Erythroblast (primary cell): ENCODE measurements around the gene GNB5.

ENCODE experiments used
- DNase-seq, 2 experiments: peaks; one replicate each; lab custom pipeline; 2025; lab: John Stamatoyannopoulos, UW
- GATA1 ChIP-seq: IDR thresholded peaks from 2 replicates; pipeline ENCODE4 v1.6.1; 2011; ENCODE audit warnings: low read depth, mild to moderate bottlenecking, control low read depth, low read length, moderate library complexity
- POLR2A ChIP-seq: IDR thresholded peaks from 2 replicates; pipeline ENCODE4 v1.6.1; 2011; ENCODE audit warnings: mild to moderate bottlenecking, low read length

The GNB5 gene

DNA sequence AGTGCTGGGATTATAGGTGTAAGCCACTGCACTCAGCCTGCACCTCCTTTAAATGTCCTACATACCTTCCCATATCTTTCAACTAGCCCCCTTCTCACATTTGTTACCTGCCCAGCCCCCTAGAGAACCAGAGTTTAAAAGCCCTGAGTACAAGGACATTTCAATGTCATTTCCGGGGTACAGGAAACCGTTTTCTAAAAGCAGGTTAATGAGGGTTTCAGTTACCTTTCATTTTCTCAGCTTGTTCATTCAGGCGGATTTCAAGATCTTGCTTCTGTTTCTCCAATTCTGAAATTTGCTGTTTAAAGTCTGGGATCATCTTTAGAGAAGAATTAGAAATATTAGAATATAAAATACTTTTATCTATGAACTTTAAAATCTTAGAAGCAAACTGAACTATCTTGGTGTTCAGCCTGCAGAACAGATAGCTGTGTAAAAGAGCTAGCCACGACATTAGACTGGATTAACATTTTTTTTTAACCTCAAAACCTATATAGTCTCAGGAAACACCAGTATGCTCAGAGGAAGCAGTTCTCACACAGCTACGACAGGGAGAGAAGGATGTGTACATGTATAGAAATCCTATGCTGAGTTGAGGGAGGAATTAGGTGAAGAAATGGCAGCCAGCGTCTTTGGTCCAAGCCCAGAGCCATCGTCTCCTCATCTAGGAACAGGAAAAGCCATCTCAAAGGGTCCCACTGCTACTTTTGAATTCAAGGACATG is 29.9 kb upstream of the GNB5 start:
- no peak for DNase-seq
- TF ChIP-seq POLR2A, result no peak
- TF ChIP-seq GATA1, result no peak

DNA sequence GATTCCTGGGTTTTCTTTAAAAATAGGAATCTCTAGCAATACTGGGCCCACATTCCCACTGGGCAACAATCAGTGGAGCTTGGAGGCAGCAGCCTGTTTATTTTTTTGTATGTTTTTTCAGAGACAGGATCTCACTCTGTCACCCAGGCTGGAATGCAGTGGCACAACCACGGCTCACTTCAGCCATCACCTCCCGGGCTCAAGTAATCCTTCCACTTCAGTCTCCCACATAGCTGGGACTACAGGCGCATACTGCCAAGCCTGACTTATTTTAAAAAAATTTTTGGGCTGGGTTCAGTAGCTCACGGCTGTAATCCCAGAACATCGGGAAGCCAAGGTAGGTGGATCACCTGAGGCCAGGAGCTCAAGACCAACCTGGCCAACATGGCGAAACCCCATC is 29.1 kb upstream of the GNB5 start:
- TF ChIP-seq POLR2A, result no peak
- TF ChIP-seq GATA1, result no peak
- no peak for DNase-seq

DNA sequence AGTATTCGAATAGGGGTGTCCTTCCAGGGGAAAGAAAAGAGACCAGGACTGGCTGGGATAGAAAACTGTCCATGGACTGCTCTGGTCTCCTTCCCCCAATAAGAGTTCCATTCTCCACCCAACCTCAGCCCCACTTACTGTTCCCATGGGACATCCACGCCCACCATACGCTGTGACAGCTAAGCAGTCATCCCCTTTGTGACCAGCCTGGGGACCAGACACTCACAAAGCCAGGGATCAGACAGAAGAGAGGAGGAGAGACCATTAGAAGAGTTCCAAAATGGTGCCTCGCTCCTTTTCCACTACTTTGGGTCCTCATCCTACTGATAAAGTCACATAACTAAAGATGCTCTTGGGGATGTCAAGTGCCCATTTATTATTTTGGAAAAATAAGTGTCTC is 27.6 kb upstream of the GNB5 start:
- TF ChIP-seq POLR2A (no peak), GATA1 (no peak)
- DNase-seq, result no peak

DNA sequence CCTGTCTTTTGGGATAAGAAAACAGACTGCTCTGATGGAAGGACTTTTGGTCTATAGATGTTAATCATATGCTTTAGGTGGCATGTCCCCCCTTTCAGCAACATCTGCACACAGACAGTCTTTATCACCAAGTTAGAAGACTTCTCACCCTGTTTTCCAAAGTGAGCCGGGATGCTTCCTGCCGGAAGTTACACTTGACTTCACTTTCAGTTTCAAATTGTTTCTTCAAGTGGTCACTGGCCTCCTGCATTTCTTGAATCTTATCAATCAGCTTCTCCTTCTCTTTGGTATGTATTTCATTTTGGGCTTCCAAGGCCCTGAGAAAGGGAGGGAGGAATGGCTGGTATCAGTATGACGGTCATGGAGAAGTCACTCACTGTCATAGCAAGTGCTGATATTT is 27.2 kb upstream of the GNB5 start:
- no peak for TF ChIP-seq POLR2A
- TF ChIP-seq GATA1, result no peak
- no peak for DNase-seq

DNA sequence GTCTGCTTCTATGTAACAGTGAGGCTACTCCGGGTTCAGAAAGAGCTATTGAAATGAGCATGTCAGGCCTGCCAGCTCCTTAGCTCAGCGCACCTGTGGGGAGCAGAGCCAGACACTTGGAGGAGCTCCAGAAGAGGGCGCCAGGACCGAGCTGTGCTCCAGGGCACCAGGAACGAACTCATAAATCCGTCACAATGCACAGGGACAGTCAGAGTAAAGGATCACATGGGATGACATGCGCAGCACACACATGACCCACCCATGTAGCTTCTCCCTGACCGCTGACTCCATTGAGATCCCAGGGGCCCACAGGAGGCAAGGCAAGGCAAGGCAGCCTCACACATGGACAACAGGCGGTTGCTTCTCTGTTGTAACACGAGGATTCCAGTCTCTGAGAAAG is 26.0 kb upstream of the GNB5 start:
- no peak for TF ChIP-seq POLR2A
- DNase-seq, result peak in 1 of 2 experiments; percentile 11

DNA sequence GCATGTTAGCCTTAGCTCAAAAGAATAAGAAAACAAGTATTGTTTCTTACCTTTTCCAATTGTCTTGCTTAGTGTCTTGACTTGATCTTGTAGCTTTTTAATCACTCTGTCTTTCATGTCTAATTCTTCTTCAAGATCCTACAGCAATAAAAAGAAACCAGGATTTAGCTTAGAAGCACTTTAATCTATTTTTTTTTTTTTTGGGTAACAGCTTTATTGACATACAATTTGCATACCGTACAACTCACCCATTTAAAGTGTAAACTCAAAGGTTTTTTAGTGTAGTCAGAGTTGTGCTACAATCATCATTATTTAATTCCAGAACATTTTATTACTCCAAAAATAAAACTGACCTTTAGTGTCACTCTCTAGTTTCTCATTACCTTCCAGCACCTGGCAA is 23.4 kb upstream of the GNB5 start:
- TF ChIP-seq POLR2A, result no peak
- no peak for TF ChIP-seq GATA1
- DNase-seq, result no peak

DNA sequence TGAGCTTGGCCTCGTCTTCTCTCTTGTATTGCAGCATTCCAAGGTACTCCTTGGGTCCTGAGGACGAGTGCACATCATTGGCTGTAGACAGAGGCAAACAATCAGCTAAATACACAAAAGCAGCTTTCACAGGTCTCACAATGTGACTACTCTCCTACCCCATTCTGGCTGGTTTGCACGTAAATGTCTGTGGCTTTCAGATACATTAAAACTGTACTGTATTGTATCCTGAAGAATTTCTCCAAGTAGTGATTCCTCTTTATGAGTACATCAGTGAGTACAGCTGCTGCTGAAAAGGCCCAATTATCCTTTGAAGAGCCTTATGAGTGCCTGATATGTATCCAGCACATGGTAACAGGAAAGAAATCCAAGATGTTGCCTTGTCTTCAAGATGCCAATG is 22.0 kb upstream of the GNB5 start:
- no peak for DNase-seq
- TF ChIP-seq GATA1 (no peak), POLR2A (no peak)

DNA sequence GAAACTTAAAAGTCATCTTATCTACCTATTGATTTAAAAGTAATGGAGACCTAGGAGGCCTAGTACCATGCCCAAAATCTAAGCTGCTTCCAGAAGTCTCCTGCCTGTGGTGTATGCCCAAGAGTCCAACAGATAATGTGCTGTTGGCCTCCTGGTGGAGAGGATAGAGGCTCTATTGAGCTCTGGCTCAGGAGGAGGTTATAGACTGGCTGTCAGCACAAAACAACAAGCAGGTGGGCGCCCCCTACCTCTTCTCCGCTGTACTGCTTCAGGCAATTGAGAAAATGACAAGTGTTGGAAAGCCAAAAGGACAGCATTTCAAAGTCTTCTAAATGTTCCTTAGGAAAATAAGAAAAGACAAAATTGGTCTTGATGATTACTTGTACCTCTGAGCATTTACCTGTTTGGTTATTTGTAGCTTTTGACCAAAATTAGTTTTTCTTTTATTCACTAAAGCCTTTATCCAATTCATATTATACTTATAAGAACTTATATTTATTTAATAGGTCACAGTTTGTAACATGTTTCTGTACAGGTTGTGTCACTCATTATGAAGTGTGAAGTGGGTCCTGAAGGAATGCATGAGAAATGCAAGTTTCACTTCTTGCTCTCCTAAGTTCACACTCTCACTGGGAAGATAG is 17.2 kb upstream of the GNB5 start:
- DNase-seq, result peak; percentile 67 to 72
- no peak for TF ChIP-seq GATA1
- TF ChIP-seq POLR2A, result no peak

DNA sequence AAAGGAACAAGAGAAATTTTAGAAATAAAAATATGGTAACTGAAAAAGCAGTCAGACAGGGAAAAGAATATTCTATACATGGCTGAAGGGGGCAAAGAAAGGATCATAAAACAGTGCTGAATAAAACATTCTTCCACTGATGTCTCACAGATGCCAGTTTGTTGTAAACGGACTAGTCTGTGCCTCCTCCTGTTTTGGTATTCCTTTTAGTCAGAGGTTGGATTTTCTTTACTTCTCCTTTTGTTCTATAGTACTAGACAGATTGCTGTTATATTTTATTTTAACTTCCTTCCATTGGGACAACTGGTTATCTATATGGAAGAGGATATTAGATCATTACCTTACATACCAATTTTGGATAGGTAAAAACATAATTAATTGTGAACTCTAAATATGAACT is 16.0 kb upstream of the GNB5 start:
- TF ChIP-seq GATA1 (no peak), POLR2A (no peak)
- DNase-seq, result no peak

DNA sequence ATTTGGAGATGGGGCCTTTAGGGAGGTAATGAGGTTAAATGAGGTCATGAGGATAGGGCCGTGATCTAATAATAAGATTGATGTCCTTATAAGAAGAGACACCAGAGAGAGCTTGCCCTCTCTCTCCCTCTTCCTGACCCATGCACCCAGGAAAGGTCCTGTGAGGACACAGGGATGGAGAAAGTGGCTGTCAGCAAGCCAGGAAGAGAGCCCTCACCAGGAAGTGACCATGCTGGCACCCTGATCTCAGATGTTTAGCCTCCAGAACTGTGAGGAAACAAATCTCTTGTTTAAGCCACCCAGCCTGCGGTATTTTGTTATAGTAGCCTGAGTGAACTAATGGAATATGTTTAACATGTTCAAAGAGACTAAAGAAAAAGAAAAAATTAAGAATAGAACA is 15.3 kb upstream of the GNB5 start:
- TF ChIP-seq GATA1 (no peak), POLR2A (no peak)
- DNase-seq, result no peak

DNA sequence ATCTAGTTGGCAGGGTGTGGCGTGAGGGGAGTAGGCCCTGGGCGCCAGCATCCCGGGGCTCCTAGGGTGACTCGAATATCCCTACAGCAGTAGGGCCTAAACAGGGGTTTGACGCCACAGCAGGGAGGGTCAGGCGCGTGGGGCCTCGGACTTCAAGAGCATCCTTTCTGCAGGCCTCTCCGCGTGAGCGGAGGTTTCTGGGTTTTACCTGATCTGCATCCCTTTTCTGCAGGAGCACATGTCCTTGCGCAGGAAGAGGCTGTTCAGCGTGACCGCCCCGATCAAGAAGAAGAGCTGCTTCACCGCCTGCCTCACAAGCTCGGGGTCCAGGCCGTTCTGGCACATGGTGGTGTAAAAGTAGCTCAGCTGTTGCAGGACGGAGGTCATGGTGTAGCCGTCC is 13.5 kb upstream of the GNB5 start:
- TF ChIP-seq POLR2A (no peak), GATA1 (no peak)
- no peak for DNase-seq

DNA sequence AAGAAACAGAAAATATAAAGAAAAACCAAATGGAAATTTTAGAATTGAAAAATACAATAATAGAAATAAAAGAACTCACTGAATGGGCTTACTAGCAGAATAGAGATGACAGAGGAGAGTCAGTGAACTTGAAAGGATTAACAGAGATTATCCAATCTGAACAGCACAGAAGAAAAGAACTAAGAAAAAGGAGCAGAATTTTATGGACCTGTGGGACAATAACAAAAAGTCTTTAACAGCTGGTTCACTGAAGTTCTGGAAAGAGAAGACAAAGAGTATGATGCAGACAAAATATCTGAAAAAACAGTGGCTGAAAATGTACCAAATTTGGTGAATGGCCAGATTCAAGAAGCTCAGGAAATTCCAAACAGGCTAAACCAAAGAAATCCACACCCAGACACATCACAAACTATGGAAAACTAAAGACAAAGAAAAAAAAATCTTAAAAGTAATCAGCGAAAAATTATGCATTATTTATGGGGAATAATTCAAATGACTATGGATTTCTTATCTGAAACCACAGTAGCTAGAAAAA is 9.7 kb upstream of the GNB5 start:
- no peak for DNase-seq
- TF ChIP-seq GATA1 (no peak), POLR2A (no peak)

DNA sequence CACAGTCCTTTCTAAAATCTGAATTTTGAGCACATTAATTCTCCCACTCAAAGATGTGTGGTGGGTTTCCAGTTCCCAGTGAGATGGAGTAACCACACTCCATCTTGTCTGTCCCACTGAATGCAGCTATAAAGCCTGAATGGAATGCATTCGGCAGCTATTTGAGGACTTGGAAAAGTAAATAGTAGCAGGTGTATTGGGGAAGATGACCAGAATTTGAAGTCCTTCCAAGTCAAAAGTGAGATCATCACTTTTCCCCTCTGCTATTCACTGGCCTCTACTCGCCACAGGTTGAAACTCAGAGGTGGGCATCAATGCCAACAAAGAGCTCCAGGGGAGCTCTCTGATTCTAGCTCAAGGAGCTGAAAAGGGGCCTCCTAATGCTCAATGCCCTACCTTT is 8.1 kb upstream of the GNB5 start:
- no peak for TF ChIP-seq GATA1
- DNase-seq, result no peak

DNA sequence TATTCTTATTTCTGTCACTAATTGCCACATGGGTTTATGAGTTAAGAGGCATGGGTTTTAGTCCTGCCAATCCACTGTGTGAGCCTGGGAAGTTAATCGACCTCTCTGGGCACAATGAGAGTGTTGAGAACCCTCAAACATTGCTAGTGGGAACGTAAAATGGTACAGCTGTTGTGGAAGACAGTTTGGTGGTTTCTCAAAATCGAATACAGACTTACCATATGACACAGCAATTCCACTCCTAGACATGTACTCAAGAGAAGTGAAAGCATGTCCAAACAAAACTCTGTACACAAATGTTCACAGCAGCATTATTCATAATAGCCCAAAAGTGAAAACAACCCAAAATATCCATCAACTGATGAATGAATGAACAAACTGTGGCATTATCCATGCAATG is 5.7 kb upstream of the GNB5 start:
- no peak for DNase-seq

DNA sequence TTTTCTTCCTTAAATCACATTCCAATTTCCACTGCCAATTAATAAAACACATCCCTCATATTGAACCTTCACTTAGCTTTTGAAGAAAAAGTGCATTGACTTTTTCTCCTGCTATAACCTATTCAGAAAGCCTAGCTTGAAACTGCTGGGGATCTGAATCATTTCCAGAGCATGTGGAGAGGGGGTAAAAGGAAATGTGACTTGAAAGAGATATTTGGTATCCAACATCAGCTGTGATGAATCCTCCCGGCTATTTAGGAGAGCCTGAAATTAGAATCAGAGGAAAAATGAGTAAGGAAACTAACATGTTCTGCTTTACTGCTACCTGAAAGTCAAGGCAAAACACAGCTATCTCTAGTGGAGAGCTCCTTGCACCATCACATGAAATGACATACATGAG is 2.6 kb upstream of the GNB5 start:
- DNase-seq, result no peak
- TF ChIP-seq GATA1 (no peak), POLR2A (no peak)

More for the DNA sequence above, 5.7 kb upstream of the GNB5 start:
- no peak for TF ChIP-seq POLR2A
- no peak for TF ChIP-seq GATA1
